PC-9 (cell line): ENCODE results near the gene SMIM10L2A. TPM values are rescaled to one million over a fixed set of nuclear protein-coding genes. Genes with fewer than 3 reads are reported as not detected.

Experiments used
- BruUV-seq: library from RNA; stranded (reverse); fragments of 400-500 nt; replicated peaks from 2 replicates; lab custom pipeline; 2021; lab: Mats Ljungman, UMichigan
- CTCF ChIA-PET: fragments of 300-600 bp; sonication (Branson Sonifier 250); formaldehyde crosslinking; loops from one replicate; lab custom pipeline; 2022; ENCODE audit warnings: antibody characterized with exemption; lab: Charles Lee
- POLR2A ChIA-PET: fragments of 300-600 bp; sonication (Branson Sonifier 250); formaldehyde crosslinking; loops from one replicate; lab custom pipeline; 2022; ENCODE audit warnings: antibody characterized with exemption; ENCODE audit not compliant: unreplicated experiment; lab: Charles Lee
- DNase-seq, 2 experiments: peaks; one replicate each; pipeline versions ENCODE4 v3.0.0 to v3.0.0-alpha.2; 2015 to 2022; ENCODE audit warnings: mixed read lengths in 1 of 2
- H2AFZ ChIP-seq: fragments of 200-600 bp; sonication (generic); 2 replicates; pipeline ENCODE4 v1.8.1; 2017; ENCODE audit warnings: antibody characterized with exemption
- H3F3A ChIP-seq: fragments of 200-600 bp; sonication (generic); 2 replicates; pipeline ENCODE4 v1.8.1; 2017; ENCODE audit warnings: antibody characterized with exemption, mild to moderate bottlenecking, low read depth; ENCODE audit not compliant: insufficient read depth
- H3K27ac ChIP-seq: fragments of 200-600 bp; sonication (generic); 2 replicates; pipeline ENCODE4 v1.6.1; 2016; ENCODE audit warnings: mixed run types
- H3K27me3 ChIP-seq: fragments of 200-600 bp; sonication (generic); 2 replicates; pipeline ENCODE4 v1.6.1; 2016; ENCODE audit warnings: low read depth, mixed run types; ENCODE audit not compliant: insufficient read depth
- H3K36me3 ChIP-seq: fragments of 200-600 bp; sonication (generic); 2 replicates; pipeline ENCODE4 v1.6.1; 2016; ENCODE audit warnings: low read depth, mixed run types
- H3K4me1 ChIP-seq: fragments of 200-600 bp; sonication (generic); replicated peaks from 2 replicates; pipeline ENCODE4 v1.6.1; 2016; ENCODE audit warnings: mixed run types; ENCODE audit not compliant: insufficient read depth
- H3K4me2 ChIP-seq: fragments of 200-600 bp; sonication (generic); 2 replicates; pipeline ENCODE4 v1.6.1; 2017; ENCODE audit warnings: mixed run types
- H3K4me3 ChIP-seq: fragments of 200-600 bp; sonication (generic); 2 replicates; pipeline ENCODE4 v1.6.1; 2016; ENCODE audit warnings: mixed run types
- H3K79me2 ChIP-seq: fragments of 200-600 bp; sonication (generic); 2 replicates; pipeline ENCODE4 v1.6.1; 2017; ENCODE audit warnings: low read depth, mixed run types
- H3K9me2 ChIP-seq: fragments of 200-600 bp; sonication (generic); 2 replicates; pipeline ENCODE4 v1.8.1; 2017; ENCODE audit warnings: mild to moderate bottlenecking; ENCODE audit not compliant: insufficient read depth
- H3K9me3 ChIP-seq: fragments of 200-600 bp; sonication (generic); 2 replicates; pipeline ENCODE4 v1.8.1; 2016; ENCODE audit warnings: low read depth; ENCODE audit not compliant: insufficient read depth
- H4K20me1 ChIP-seq: fragments of 200-600 bp; sonication (generic); 2 replicates; pipeline ENCODE4 v1.8.1; 2017; ENCODE audit not compliant: insufficient read depth
- CTCF ChIP-seq: fragments of 200-600 bp; sonication (generic); conservative IDR thresholded peaks from 2 replicates; pipeline ENCODE4 v1.6.1; 2017; ENCODE audit warnings: mixed run types, antibody characterized with exemption, mild to moderate bottlenecking, moderate library complexity
- EZH2 ChIP-seq: fragments of 200-600 bp; sonication (generic); IDR thresholded peaks from 2 replicates; pipeline ENCODE4 v1.8.0; 2017; ENCODE audit warnings: antibody characterized with exemption, low read depth
- intact Hi-C: fragments of 100-400 bp; cut with micrococcal nuclease; formaldehyde crosslinking; loops from one replicate; pipeline ENCODE4 v1.10.0; 2022; ENCODE audit not compliant: unreplicated experiment
- total RNA-seq: library from RNA; stranded (reverse); gene quantifications from 2 replicates; pipeline ENCODE4 v1.2.3, GENCODE V29; 2021

The SMIM10L2A gene
- total RNA-seq, 1 experiment from 2014 or later: not detected

- intact Hi-C loops: no loop called here
- H3K4me3 ChIP-seq: no peak overlapping the region
- H3K4me2 ChIP-seq: no peak overlapping the region
- BruUV-seq: no TSS peak
- H3F3A ChIP-seq: no peaks in the 10 kb centered on the region
- H3K36me3 ChIP-seq: no peaks in the 10 kb centered on the region
- H2AFZ ChIP-seq: no peak overlapping the region
- H3K27ac ChIP-seq: no peak overlapping the region
- H3K79me2 ChIP-seq: no peaks in the 10 kb centered on the region
- H3K27me3 ChIP-seq: peaks cover 76% of the 10 kb centered on the region
- H3K9me3 ChIP-seq: no peaks in the 10 kb centered on the region
- POLR2A ChIA-PET: no interaction called here
- H4K20me1 ChIP-seq: no peaks in the 10 kb centered on the region; the same call in 1 of the 2 replicates
- no peaks in the 10 kb centered on the region for H3K9me2 ChIP-seq
- no peaks in the 10 kb centered on the region for H3K4me1 ChIP-seq
- CTCF ChIA-PET: no interaction called here
- TF ChIP-seq CTCF: no peak
- DNase-seq: no peak
Measured at GRCh38 chrX:135435933-135436332, 14.2 kb downstream of the SMIM10L2A start.

DNA sequence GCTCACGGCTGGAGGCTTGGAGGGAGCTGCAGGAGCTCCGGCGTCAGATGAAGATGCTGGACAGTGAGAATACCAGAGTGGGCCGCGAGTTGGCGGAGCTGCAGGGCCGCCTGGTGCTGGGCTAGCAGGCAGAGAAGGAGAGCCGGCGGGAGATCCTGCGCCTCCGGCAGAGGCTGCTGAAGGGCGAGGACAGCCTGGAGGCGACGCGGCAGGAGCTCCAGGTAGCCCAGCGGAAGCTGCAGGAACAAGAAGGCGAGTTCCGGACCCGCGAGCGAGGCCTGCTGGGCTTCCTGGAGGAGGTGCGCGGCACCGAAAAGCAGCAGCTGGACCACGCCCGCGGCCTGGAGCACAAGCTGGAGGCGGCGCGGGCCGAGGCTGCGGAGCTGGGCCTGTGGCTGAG lies 14.7 kb downstream of the SMIM10L2A start:
- no peaks in the 10 kb centered on the region for H3K9me3 ChIP-seq
- H3K9me2 ChIP-seq: no peaks in the 10 kb centered on the region
- H3K4me2 ChIP-seq: no peak overlapping the region
- intact Hi-C loops: no loop called here
- H3K27ac ChIP-seq: no peak overlapping the region
- no peaks in the 10 kb centered on the region for H3K36me3 ChIP-seq
- ChIA-PET CTCF (no interaction called here), POLR2A (no interaction called here)
- H3K4me3 ChIP-seq: no peak overlapping the region
- no peak for DNase-seq
- no peak overlapping the region for H2AFZ ChIP-seq
- no peaks in the 10 kb centered on the region for H3K79me2 ChIP-seq
- no peak for TF ChIP-seq EZH2
- no peak for TF ChIP-seq CTCF
- no peaks in the 10 kb centered on the region; the same call in 1 of the 2 replicates for H4K20me1 ChIP-seq
- H3F3A ChIP-seq: no peaks in the 10 kb centered on the region
- no peaks in the 10 kb centered on the region for H3K4me1 ChIP-seq
- no TSS peak for BruUV-seq
- H3K27me3 ChIP-seq: peaks cover 71% of the 10 kb centered on the region

- Histone ChIP-seq H3K36me3 (no peaks in the 10 kb centered on the region), H3K27me3 (peaks cover 65% of the 10 kb centered on the region), H3K9me3 (no peaks in the 10 kb centered on the region), H3K79me2 (no peaks in the 10 kb centered on the region), H4K20me1 (no peaks in the 10 kb centered on the region; the same call in 1 of the 2 replicates), H3F3A (no peaks in the 10 kb centered on the region), H3K9me2 (no peaks in the 10 kb centered on the region), H3K27ac (no peak overlapping the region), H3K4me1 (no peaks in the 10 kb centered on the region), H2AFZ (no peak overlapping the region), H3K4me2 (no peak overlapping the region), H3K4me3 (no peak overlapping the region)
- ChIA-PET POLR2A (no interaction called here), CTCF (no interaction called here)
- intact Hi-C loops: no loop called here
- no TSS peak for BruUV-seq
- TF ChIP-seq EZH2 (no peak), CTCF (no peak)
- DNase-seq: no peak
Measured at GRCh38 chrX:135436966-135437866, 15.5 kb downstream of the SMIM10L2A start.
